GM21717 (cell line): Measurements from ENCODE around the gene SERINC5.
"Not testable (repeated sequence)": the region's sequence is repeated elsewhere in the genome, so short reads cannot be mapped to it uniquely, and the experiment has no call there.

ENCODE experiments used
- ATAC-seq: cut with Tn5 transposase; IDR thresholded peaks from one replicate; pipeline ENCODE4 v1.9.1; 2021; ENCODE audit warnings: mild to moderate bottlenecking, moderate library complexity; ENCODE audit not compliant: unreplicated experiment

The SERINC5 gene

GRCh38 chr5:80204808-80205614, 50.8 kb downstream of the SERINC5 start:
- no peak for ATAC-seq

- ATAC-seq: not testable (repeated sequence)
Measured at GRCh38 chr5:80201763-80202162, 54.1 kb downstream of the SERINC5 start.

DNA sequence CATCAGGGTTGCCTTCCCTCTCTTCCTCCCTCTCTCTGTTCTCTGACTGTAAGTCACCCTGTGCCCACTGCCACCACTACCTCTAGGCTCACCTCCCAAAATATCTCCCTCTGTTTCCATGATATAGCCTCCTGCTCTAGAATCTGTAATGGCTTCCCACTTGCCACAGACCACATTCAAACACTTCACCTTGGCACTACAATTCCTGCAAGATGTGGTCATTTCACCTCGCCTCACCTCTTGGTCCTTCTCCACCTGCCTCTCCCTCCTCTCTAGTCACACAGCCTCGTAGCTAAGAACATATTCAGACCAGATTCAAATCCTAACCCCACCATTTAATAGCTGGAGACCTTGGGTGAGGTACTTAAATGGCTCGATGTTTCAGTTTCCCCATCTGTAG, 56.9 kb downstream of the SERINC5 start:
- no peak for ATAC-seq

DNA sequence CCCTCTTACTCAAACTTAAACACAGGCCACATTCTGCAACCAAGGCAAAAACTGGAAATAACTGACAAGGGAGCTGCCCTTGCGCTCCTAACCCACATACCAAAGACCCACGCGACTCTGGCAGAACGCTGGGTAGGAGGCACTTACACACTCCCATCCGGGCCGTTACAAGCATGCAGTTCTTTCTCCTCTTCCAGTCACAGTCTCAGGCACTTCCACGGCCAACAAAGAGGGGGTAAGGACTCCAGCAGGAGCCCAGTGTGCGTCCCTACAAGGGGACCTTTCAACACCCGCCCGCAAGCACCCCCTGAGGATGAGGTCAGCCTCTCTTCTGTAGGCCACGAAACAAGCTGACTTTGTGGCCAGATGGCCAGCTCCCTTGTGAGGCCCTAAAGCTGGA, 57.4 kb downstream of the SERINC5 start:
- no peak for ATAC-seq

DNA sequence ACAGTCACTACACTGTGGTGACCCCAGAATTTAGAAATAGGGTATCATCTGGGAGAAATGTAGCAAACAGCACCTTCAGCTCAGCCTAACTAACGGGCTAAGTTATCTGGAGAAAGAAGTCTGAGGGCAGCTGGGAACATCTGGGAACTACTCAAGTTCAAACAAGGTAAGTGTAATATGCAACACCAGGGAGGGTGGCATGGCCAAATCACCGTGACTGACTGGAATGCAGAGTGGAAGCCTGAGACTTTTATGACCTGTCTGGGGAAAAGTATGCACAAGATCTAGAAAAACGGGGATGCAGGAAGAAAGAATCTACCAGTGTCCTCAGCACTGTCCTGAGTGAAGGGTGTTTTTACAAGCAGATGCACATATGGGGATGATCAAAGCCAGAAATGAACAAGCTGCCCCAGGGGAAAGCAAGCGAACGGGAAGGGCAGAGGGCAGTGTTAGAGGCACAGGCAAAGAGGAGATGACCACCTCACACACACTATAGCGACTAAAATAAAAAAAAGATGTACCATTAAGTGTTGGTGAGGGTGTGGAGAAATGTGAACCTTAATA, 59.9 kb downstream of the SERINC5 start:
- ATAC-seq: no peak

DNA sequence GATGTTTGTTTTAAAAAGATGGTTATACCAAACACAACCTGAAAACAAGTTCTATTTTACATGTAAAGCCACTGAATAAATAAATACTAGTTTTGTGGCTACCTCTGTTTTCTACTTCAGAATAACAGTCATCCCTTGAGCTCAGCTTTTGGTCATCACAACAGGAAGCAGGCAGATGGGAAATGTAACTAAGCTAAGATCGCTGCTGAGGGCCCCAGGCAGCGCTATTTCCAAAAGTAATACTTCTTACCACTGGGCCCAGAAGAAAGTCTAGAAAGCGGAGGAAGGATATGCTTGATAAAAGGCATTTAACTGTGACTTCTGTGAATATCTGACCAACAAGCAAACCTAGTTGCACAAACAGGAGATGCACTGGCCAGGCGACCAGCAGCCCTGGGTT, 61.4 kb downstream of the SERINC5 start:
- ATAC-seq: no peak

GRCh38 chr5:80193401-80193800, 62.4 kb downstream of the SERINC5 start:
- ATAC-seq: no peak

DNA sequence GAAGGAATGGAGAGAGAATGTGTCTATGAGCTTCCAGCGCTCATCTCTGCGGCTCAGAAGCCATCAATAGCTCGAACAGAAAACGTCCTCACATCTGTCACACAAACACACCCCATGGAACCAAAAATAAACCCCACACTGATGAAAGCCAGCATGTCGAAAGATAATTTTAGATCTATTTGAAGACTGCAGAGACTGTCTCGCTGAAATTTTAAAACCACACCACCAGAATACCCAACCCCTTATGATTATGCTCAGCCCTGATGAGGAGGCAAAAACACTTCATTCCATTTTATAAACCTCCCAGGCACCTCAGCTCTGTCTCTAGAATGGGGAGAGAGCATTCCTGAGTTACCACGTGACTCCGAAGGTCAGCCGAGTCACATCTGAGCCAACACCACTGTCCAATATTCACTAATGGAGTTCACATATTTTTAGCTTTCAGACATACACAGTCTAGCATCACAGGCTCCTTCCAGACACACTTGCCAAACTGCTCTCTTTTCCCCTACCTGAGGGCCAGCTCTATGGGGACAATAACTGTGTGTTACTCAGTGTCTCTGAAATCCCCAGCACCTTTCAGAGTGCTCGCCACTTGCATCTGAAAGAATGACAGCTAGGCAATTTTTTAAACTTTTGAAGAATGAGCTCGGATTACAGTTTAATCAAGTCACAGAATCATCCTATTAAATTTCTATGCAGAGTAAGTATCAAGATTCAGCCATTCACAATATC, 63.2 kb downstream of the SERINC5 start:
- ATAC-seq: no peak

- no peak for ATAC-seq
Measured at GRCh38 chr5:80191991-80192398, 63.9 kb downstream of the SERINC5 start.

- ATAC-seq: no peak
Measured at GRCh38 chr5:80191397-80191796, 64.5 kb downstream of the SERINC5 start.

GRCh38 chr5:80190960-80191359, 64.9 kb downstream of the SERINC5 start:
- no peak for ATAC-seq

DNA sequence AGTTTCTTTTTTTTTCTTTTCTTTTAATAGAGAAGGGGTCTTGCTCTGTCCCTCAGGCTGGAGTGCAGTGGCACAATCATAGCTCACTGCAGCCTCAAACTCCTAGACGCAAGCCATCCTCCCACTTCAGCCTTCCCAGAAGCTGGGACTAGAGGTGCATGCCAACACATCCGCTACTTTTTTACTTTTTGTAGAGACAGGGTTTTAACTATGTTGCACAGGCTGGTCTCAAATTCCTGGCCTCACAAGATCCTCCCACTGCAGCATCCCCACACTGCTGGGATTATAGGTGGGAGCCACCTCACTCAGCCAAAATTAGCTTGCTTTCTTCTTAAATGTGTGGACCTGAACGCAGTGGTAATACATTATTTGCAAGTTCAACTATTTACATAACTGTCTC, 66.1 kb downstream of the SERINC5 start:
- ATAC-seq: no peak

GRCh38 chr5:80189201-80189600, 66.6 kb downstream of the SERINC5 start:
- ATAC-seq: no peak

GRCh38 chr5:80187421-80188090, 68.3 kb downstream of the SERINC5 start:
- no peak for ATAC-seq

- not testable (repeated sequence) for ATAC-seq
Measured at GRCh38 chr5:80185535-80185934, 70.3 kb downstream of the SERINC5 start.

GRCh38 chr5:80185095-80185494, 70.8 kb downstream of the SERINC5 start:
- ATAC-seq: no peak

GRCh38 chr5:80184235-80185023, 71.4 kb downstream of the SERINC5 start:
- ATAC-seq: no peak

GRCh38 chr5:80183728-80184234, 72.1 kb downstream of the SERINC5 start:
- not testable (repeated sequence) for ATAC-seq

DNA sequence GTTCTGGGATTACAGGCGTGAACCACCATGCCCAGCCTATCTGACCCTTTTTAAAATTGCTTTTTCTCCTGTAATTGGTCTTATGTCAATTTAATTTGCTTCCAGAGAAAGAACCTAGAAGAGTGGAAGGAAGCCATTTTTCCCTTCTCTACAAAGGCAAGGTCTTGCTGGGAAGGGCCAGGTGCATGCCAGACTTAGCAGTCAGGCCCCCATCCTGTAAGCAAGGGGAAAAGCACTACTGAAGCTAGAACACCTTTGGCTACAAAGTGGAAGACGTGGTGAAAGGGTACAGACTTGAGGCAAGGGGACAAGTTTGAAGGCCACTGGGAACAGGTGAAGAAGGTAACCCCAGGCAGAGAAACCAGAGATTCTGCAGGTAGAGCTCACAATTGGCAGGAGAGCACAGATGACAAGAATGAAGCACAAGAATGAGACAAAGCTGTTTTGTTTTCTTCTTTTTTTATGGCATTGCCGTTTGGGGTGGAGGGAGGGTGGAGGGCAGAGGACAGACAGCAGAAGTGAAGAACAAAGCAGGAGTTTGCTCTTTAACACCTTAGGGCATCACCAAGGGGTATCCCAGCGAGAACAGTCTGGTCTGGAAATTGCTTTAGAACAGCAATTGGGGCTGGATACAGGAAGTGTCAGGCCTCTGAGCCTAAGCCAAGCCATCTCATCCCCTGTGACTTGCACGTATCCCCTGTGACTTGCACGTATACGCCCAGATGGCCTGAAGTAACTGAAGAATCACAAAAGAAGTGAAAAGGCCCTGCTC, 72.9 kb downstream of the SERINC5 start:
- ATAC-seq: no peak
